Vagina (tissue), 2 donors: ENCODE results near the gene KIF27.

Experiments
- CTCF ChIP-seq, 3 experiments: fragments of 450-650 bp in 2 of 3; fragments of 200-600 bp in 1 of 3; sonication (generic) in 1 of 3; IDR thresholded peaks; one replicate each; pipeline ENCODE4 v1.5.1; 2017 to 2019; ENCODE audit warnings: antibody characterized with exemption in 3 of 3, mild to moderate bottlenecking in 2 of 3, moderate library complexity in 2 of 3
- POLR2A ChIP-seq, 2 donors: fragments of 450-650 bp; IDR thresholded peaks; one replicate each; pipeline ENCODE4 v1.6.1; 2017; ENCODE audit warnings: antibody characterized with exemption in 2 of 2, mild to moderate bottlenecking in 2 of 2, moderate library complexity in 2 of 2
- POLR2AphosphoS5 ChIP-seq, 2 donors: sonication (generic); formaldehyde crosslinking; IDR thresholded peaks; one replicate each; pipeline ENCODE4 v1.9.0; 2017; ENCODE audit warnings: antibody characterized with exemption in 2 of 2, mild to moderate bottlenecking in 2 of 2, low read depth in 1 of 2; ENCODE audit not compliant: insufficient read depth in 1 of 2

- TF ChIP-seq CTCF (IDR thresholded peaks at IDR 0.05) (no peak), POLR2A (IDR thresholded peaks at IDR 0.05) (no peak), POLR2AphosphoS5 (IDR thresholded peaks at IDR 0.05; ENCODE audit: insufficient read depth in 1 of 2, low read depth in 1 of 2) (no peak)
These were observed 45.0 kb upstream of the KIF27 start for GRCh38 chr9:83966209-83966582.
